GM19397 (cell line): ENCODE measurements around the gene DOC2B.
"Not testable (repeated sequence)": the region's sequence is repeated elsewhere in the genome, so short reads cannot be mapped to it uniquely, and the experiment has no call there.

ENCODE experiments used
- ATAC-seq: cut with Tn5 transposase; IDR thresholded peaks from one replicate; pipeline ENCODE4 v1.9.1; 2021; ENCODE audit warnings: mild to moderate bottlenecking, moderate library complexity; ENCODE audit not compliant: unreplicated experiment

The DOC2B gene

GRCh38 chr17:146983-147761, 34.3 kb downstream of the DOC2B start:
- no peak for ATAC-seq

GRCh38 chr17:146546-146945, 34.9 kb downstream of the DOC2B start:
- no peak for ATAC-seq

- no peak for ATAC-seq
These were observed 35.5 kb downstream of the DOC2B start for GRCh38 chr17:145671-146541.

GRCh38 chr17:144936-145670, 36.3 kb downstream of the DOC2B start:
- ATAC-seq: no peak

- peak; percentile 74 for ATAC-seq
These were observed 37.6 kb downstream of the DOC2B start for GRCh38 chr17:143785-144281.

GRCh38 chr17:142876-143784, 38.3 kb downstream of the DOC2B start:
- ATAC-seq: no peak

GRCh38 chr17:142102-142661, 39.3 kb downstream of the DOC2B start:
- ATAC-seq: no peak

GRCh38 chr17:139401-140205, 41.8 kb downstream of the DOC2B start:
- not testable (repeated sequence) for ATAC-seq

- not testable (repeated sequence) for ATAC-seq
These were observed 44.2 kb downstream of the DOC2B start, which contains the start of gene SCGB1C2 for GRCh38 chr17:137166-137807. TSS of gene SCGB1C2 (plus strand) at chr17:137569. CDS start at chr17:137591, 22 bp downstream.

- not testable (repeated sequence) for ATAC-seq
These were observed 44.9 kb downstream of the DOC2B start for GRCh38 chr17:136531-136930.

GRCh38 chr17:135895-136294, 45.6 kb downstream of the DOC2B start:
- not testable (repeated sequence) for ATAC-seq

GRCh38 chr17:135022-135421, 46.4 kb downstream of the DOC2B start:
- not testable (repeated sequence) for ATAC-seq

- peak; percentile 84 for ATAC-seq
These were observed 47.1 kb downstream of the DOC2B start for GRCh38 chr17:134332-134785.

- ATAC-seq: not testable (repeated sequence)
These were observed 47.5 kb downstream of the DOC2B start for GRCh38 chr17:133932-134331.

- ATAC-seq: not testable (repeated sequence)
These were observed 63.0 kb downstream of the DOC2B start for GRCh38 chr17:118339-118917.

GRCh38 chr17:113111-113510, 68.3 kb downstream of the DOC2B start:
- ATAC-seq: not testable (repeated sequence)
